ENCODE measurements around the gene NFAM1. TPM values are rescaled to one million over a fixed set of nuclear protein-coding genes. Genes with fewer than 3 reads are reported as not detected.

Gene NFAM1
- total and polyA plus RNA-seq, 2 of the 13 experiments (the other 11 are each of a cell fraction or from before 2014, with no cell fraction given), result 0.03 TPM; not detected in 1

DNA sequence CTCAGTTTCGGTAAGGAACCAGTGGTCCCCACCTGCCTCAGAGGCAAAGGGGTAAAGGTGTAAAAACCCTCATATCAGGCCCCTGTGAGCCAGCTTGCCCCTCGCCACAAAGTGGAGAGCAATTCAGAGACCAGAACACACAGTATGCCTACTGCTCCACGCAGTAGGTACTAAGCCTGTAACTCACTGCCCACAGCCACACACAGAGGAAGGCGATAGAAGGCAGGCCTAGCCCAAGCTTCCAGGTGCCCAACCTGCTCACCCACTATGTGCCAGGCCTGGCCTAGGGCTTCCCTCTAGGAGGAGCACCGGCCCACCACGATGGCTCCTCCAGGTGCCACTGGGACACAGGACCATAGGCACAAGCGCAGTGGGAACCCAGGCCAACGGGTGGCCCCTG is 98.7 kb downstream of the NFAM1 start:
- DNase-seq (ENCODE audit: low spot score) (no peak), ATAC-seq (no peak), FAIRE-seq (no peak)
- Histone ChIP-seq H3K79me2 (ENCODE audit: insufficient read depth, low read length) (no peaks in the 10 kb centered on the region), H3K4me1 (ENCODE audit: insufficient read depth, low read length) (no peaks in the 10 kb centered on the region), H4K20me1 (ENCODE audit: insufficient read depth, low read length) (no peaks in the 10 kb centered on the region), H3K4me2 (ENCODE audit: low read depth, low read length) (no peak overlapping the region), H3K4me3 (replicated peaks in 1 of 3; ENCODE audit: insufficient read depth in 1 of 3, low read depth in 2 of 3, low read length in 3 of 3) (no peak overlapping the region), H3K27me3 (ENCODE audit: control insufficient read depth in 1 of 2, insufficient read depth in 2 of 2, low read length in 2 of 2) (peaks cover 4 to 48% of the 10 kb centered on the region in 2 experiments; a peak in 4 of 5 replicates), H2AFZ (ENCODE audit: low read length) (no peak overlapping the region), H3K27ac (ENCODE audit: extremely low read length, insufficient read depth, low read length) (no peak overlapping the region), H3K9me3 (ENCODE audit: low read length) (no peaks in the 10 kb centered on the region), H3K36me3 (replicated peaks in 1 of 2; ENCODE audit: control insufficient read depth in 1 of 2, insufficient read depth in 2 of 2, low read length in 2 of 2) (no peaks in the 10 kb centered on the region), H3K9ac (ENCODE audit: insufficient read depth, low read depth, low read length) (no peak overlapping the region)
- in situ Hi-C loops (cut with HindIII; ENCODE audit: extremely low pct_ligation_motif_present, low pct_unique_long_range_greater_than_20kb) (no loop called here), intact Hi-C loops (cut with micrococcal nuclease; ENCODE audit: unreplicated experiment) (no loop called here)
- POLR2A ChIA-PET, result no interaction called here
- TF ChIP-seq ZNF564 (CRISPR knock-in tag; IDR thresholded peaks at IDR 0.05) (no peak), ZKSCAN1 (IDR thresholded peaks at IDR 0.05; ENCODE audit: low read length) (peak; percentile 77; the same call in 1 of the 2 replicates), CENPT (CRISPR knock-in tag; IDR thresholded peaks at IDR 0.05; ENCODE audit: low read depth) (no peak), ZNF382 (CRISPR knock-in tag; IDR thresholded peaks at IDR 0.05; ENCODE audit: borderline replicate concordance) (no peak), SRSF1 (optimal IDR thresholded peaks at IDR 0.05; ENCODE audit: low read depth, low read length) (no peak), ATM (IDR thresholded peaks at IDR 0.05; ENCODE audit: borderline replicate concordance) (no peak), MTF1 (CRISPR knock-in tag; IDR thresholded peaks at IDR 0.05) (no peak)
- CTCF ChIA-PET (ENCODE audit: low intra/inter-chr PET ratio, low total read pairs), result no interaction called here
- no TSS peak for BruUV-seq (replicated peaks)
- WGBS (ENCODE audit: low lambda C conversion rate), result no CpG with 5 or more reads among the region's 8 CpGs

DNA sequence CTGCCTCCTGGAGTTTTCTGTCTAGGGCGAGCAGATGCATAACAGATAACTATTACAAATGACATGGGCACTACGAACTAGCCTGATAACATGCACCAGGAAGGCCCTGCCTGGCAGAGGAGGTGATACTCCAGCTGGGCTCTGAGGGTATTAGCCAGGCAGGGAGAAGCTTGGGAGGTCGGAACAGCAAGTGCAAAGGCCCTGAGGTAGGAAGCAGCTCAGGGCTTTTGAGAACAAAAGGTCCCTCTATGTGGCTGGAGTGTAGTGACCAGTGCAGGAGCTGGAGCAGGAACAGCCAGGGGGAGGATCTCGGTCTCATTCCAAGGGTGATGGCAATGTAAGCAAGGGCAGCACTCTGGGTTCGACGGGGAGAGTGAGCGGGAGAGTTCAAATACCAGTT is 100.1 kb downstream of the NFAM1 start:
- Histone ChIP-seq H3K27ac (ENCODE audit: extremely low read length, insufficient read depth, low read length) (no peak overlapping the region), H2AFZ (ENCODE audit: low read length) (no peak overlapping the region), H3K9ac (ENCODE audit: insufficient read depth, low read depth, low read length) (no peak overlapping the region), H3K4me1 (ENCODE audit: insufficient read depth, low read length) (no peaks in the 10 kb centered on the region), H3K79me2 (ENCODE audit: insufficient read depth, low read length) (no peaks in the 10 kb centered on the region), H3K4me2 (ENCODE audit: low read depth, low read length) (no peak overlapping the region), H3K36me3 (replicated peaks in 1 of 2; ENCODE audit: control insufficient read depth in 1 of 2, insufficient read depth in 2 of 2, low read length in 2 of 2) (no peaks in the 10 kb centered on the region), H3K27me3 (ENCODE audit: control insufficient read depth in 1 of 2, insufficient read depth in 2 of 2, low read length in 2 of 2) (peaks cover 4 to 42% of the 10 kb centered on the region in 2 experiments; a peak in 4 of 5 replicates), H3K4me3 (replicated peaks in 1 of 3; ENCODE audit: insufficient read depth in 1 of 3, low read depth in 2 of 3, low read length in 3 of 3) (no peak overlapping the region), H3K9me3 (ENCODE audit: low read length) (no peaks in the 10 kb centered on the region), H4K20me1 (ENCODE audit: insufficient read depth, low read length) (no peaks in the 10 kb centered on the region)
- WGBS (ENCODE audit: low lambda C conversion rate), result 41% methylated on average over 4 of the region's 7 CpGs
- intact Hi-C loops (cut with micrococcal nuclease; ENCODE audit: unreplicated experiment) (no loop called here), in situ Hi-C loops (cut with HindIII; ENCODE audit: extremely low pct_ligation_motif_present, low pct_unique_long_range_greater_than_20kb) (no loop called here)
- FAIRE-seq (no peak), DNase-seq (ENCODE audit: low spot score) (no peak), ATAC-seq (no peak)
- CTCF ChIA-PET (ENCODE audit: low intra/inter-chr PET ratio, low total read pairs), result no interaction called here
- no TSS peak for BruUV-seq (replicated peaks)
- POLR2A ChIA-PET, result no interaction called here
- TF ChIP-seq SNAPC2 (CRISPR knock-in tag; IDR thresholded peaks at IDR 0.05), result no peak
- TF ChIP-seq ZNF562 (CRISPR knock-in tag; IDR thresholded peaks at IDR 0.05; ENCODE audit: borderline replicate concordance), result no peak
- no peak for TF ChIP-seq KLF13 (CRISPR knock-in tag; IDR thresholded peaks at IDR 0.05)
- no peak for TF ChIP-seq SIX4 (CRISPR knock-in tag; IDR thresholded peaks at IDR 0.05)
- no peak for TF ChIP-seq GATAD1 (CRISPR knock-in tag; IDR thresholded peaks at IDR 0.05)
- TF ChIP-seq, protein P1, sequence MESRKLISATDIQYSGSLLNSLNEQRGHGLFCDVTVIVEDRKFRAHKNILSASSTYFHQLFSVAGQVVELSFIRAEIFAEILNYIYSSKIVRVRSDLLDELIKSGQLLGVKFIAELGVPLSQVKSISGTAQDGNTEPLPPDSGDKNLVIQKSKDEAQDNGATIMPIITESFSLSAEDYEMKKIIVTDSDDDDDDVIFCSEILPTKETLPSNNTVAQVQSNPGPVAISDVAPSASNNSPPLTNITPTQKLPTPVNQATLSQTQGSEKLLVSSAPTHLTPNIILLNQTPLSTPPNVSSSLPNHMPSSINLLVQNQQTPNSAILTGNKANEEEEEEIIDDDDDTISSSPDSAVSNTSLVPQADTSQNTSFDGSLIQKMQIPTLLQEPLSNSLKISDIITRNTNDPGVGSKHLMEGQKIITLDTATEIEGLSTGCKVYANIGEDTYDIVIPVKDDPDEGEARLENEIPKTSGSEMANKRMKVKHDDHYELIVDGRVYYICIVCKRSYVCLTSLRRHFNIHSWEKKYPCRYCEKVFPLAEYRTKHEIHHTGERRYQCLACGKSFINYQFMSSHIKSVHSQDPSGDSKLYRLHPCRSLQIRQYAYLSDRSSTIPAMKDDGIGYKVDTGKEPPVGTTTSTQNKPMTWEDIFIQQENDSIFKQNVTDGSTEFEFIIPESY (CRISPR knock-in tag; IDR thresholded peaks at IDR 0.05), result no peak
- TF ChIP-seq NFRKB (IDR thresholded peaks at IDR 0.05), result no peak
- no peak for TF ChIP-seq EED (CRISPR knock-in tag; IDR thresholded peaks at IDR 0.05)
- TF ChIP-seq, protein P2, sequence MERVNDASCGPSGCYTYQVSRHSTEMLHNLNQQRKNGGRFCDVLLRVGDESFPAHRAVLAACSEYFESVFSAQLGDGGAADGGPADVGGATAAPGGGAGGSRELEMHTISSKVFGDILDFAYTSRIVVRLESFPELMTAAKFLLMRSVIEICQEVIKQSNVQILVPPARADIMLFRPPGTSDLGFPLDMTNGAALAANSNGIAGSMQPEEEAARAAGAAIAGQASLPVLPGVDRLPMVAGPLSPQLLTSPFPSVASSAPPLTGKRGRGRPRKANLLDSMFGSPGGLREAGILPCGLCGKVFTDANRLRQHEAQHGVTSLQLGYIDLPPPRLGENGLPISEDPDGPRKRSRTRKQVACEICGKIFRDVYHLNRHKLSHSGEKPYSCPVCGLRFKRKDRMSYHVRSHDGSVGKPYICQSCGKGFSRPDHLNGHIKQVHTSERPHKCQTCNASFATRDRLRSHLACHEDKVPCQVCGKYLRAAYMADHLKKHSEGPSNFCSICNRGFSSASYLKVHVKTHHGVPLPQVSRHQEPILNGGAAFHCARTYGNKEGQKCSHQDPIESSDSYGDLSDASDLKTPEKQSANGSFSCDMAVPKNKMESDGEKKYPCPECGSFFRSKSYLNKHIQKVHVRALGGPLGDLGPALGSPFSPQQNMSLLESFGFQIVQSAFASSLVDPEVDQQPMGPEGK (CRISPR knock-in tag; IDR thresholded peaks at IDR 0.05), result no peak
- no peak for TF ChIP-seq TGIF2 (CRISPR knock-in tag; IDR thresholded peaks at IDR 0.05)
- no peak for TF ChIP-seq ZNF24 (IDR thresholded peaks at IDR 0.05)
- TF ChIP-seq ZNF777 (CRISPR knock-in tag; IDR thresholded peaks at IDR 0.05), result no peak
- no peak for TF ChIP-seq SUZ12 (IDR thresholded peaks at IDR 0.05; ENCODE audit: low read depth, low read length)
